UCSD-AML1 (cell line): ENCODE data around the gene PAGE4.

Experiments used
- DNase-seq: peaks from one replicate; lab custom pipeline; 2025; ENCODE audit not compliant: unreplicated experiment; lab: John Stamatoyannopoulos, UW

The PAGE4 gene

GRCh38 chrX:49868739-49869138, 39.6 kb downstream of the PAGE4 start:
- DNase-seq: no peak

DNA sequence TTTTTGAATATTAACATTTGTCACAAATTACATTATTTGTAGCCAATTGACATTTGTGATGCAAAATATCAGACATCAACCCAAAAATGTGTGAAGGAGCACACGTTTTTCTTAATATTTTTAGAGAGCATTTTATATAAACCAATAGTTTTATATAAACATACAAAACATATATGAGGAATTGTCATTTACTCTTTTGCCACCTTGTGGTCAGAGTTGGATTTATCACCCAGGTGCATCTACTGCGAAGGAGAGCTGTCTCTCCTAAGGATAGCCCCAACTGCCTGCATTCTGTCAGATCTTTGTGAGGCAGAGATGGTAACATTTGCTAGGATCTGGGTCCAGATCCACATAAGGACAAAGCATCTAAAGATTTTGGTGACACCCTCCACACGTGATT, 47.6 kb downstream of the PAGE4 start:
- no peak for DNase-seq

GRCh38 chrX:49877397-49878101, 48.4 kb downstream of the PAGE4 start:
- DNase-seq: no peak

GRCh38 chrX:49878128-49878833, 49.2 kb downstream of the PAGE4 start:
- no peak for DNase-seq

DNA sequence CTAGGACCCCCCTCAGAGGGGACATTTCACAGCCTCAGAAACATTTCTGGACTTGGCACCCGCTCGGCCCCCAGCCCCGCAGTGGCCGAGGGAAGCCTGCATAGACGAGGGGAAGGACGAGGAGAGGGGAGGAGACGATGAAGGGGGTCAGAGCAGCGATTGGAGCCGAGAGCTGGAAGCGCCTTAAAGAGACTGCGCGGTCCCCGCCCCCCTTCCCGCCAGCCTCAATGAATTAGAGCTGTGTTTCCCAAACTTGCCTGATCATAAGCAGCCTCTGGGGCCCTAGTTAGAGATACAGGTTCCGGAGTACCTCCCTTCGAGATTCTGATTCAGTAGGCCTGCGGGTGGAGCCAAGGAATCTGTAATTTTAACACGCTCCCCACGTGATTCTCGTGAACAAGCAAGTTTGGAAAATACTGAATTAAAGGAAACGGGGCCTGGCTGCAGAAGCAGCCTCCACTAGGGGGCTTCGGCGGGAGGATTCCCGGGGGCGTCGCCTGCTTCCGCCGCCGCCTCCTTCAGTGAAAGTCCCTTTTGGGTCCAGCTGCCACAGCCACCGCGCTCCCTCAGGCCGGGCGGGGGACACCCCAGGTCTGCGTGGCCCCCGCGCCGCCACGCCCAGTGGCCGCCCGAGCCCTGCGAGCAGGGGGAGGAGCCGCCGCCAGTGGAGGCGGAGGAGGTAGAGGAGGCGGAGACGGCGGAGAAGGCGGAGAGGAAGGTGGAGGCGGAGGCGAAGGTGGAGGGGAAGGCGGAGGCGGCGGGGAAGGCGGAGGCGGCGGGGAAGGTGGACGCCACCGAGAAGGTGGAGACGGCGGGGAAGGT, 49.9 kb downstream of the PAGE4 start, which contains the start of gene USP27X:
Gene USP27X (plus strand): TSS at position 651 of the 822 bp plus-strand sequence. CDS start 824 bp downstream, outside the sequence.
- DNase-seq: peak; percentile 79

GRCh38 chrX:49879656-49880277, 50.7 kb downstream of the PAGE4 start:
- no peak for DNase-seq

GRCh38 chrX:49880668-49881067, 51.6 kb downstream of the PAGE4 start:
- no peak for DNase-seq
